GM21619 (cell line): ENCODE results near the gene NRXN2.

ENCODE experiments used
- ATAC-seq: cut with Tn5 transposase; IDR thresholded peaks from one replicate; pipeline ENCODE4 v1.9.1; 2021; ENCODE audit not compliant: unreplicated experiment

NRXN2 gene

GRCh38 chr11:64723117-64723906 is at the start of gene NRXN2:
NRXN2 (minus strand) TSS chr11:64723197; CDS start chr11:64713699, 9,498 bp downstream.
- ATAC-seq, result peak; percentile 88

- ATAC-seq, result no peak
Measured at GRCh38 chr11:64772303-64773018, 49.5 kb upstream of the NRXN2 start.

GRCh38 chr11:64771861-64772260 is 48.9 kb upstream of the NRXN2 start:
- no peak for ATAC-seq

GRCh38 chr11:64770120-64770519 is 47.1 kb upstream of the NRXN2 start:
- ATAC-seq, result no peak

GRCh38 chr11:64769283-64769682 is 46.3 kb upstream of the NRXN2 start:
- ATAC-seq, result no peak

- no peak for ATAC-seq
Measured at GRCh38 chr11:64768300-64768694, 45.3 kb upstream of the NRXN2 start.

GRCh38 chr11:64767344-64768299 is 44.6 kb upstream of the NRXN2 start:
- no peak for ATAC-seq

GRCh38 chr11:64766881-64767280 is 43.9 kb upstream of the NRXN2 start:
- ATAC-seq, result no peak

- ATAC-seq, result no peak
Measured at GRCh38 chr11:64765851-64766665, 43.1 kb upstream of the NRXN2 start.

- ATAC-seq, result no peak
Measured at GRCh38 chr11:64765291-64765850, 42.4 kb upstream of the NRXN2 start.

- no peak for ATAC-seq
Measured at GRCh38 chr11:64764753-64765152, 41.8 kb upstream of the NRXN2 start.

GRCh38 chr11:64764040-64764611 is 41.1 kb upstream of the NRXN2 start:
- ATAC-seq, result no peak

- no peak for ATAC-seq
Measured at GRCh38 chr11:64763526-64764039, 40.6 kb upstream of the NRXN2 start.

GRCh38 chr11:64762674-64763525 is 39.9 kb upstream of the NRXN2 start:
- no peak for ATAC-seq

GRCh38 chr11:64762277-64762673 is 39.3 kb upstream of the NRXN2 start:
- ATAC-seq, result no peak

- no peak for ATAC-seq
Measured at GRCh38 chr11:64760759-64761420, 37.9 kb upstream of the NRXN2 start.

- no peak for ATAC-seq
Measured at GRCh38 chr11:64759722-64760719, 37.0 kb upstream of the NRXN2 start, which contains the start of gene PYGM. PYGM (minus strand) TSS chr11:64759974; CDS start chr11:64759898, 76 bp downstream.
